ENCODE measurements around the gene NCAPD2.
"Not testable (repeated sequence)": the region's sequence is repeated elsewhere in the genome, so short reads cannot be mapped to it uniquely, and the experiment has no call there.

DNA sequence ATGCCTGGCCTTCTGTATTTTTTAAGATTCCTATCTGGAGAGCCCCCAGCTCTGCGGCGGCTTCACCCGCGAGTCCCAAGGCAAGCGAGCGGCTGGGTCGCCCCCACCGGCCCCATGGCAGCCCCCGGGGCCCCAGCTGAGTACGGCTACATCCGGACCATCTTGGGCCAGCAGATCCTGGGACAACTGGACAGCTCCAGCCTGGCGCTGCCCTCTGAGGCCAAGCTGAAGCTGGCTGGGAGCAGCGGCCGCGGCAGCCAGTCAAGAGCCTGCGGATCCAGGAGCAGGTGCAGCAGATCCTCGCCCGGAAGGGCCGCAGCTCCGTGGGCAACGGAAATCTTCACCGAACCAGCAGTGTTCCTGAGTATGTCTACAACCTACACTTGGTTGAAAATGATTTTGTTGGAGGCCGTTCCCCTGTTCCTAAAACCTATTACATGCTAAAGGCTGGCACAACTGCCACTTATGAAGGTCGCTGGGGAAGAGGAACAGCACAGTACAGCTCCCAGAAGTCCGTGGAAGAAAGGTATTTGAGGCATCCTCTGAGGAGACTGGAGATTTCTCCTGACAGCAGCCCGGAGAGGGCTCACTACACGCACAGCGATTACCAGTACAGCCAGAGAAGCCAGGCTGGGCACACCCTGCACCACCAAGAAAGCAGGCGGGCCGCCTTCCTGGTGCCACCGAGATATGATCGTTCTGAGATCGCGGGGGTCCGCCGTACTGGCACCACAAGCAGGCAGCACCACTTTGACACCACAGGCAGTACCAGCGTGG lies 16.1 kb upstream of the NCAPD2 start:
- TF ChIP-seq CTCF, POLR2A (IDR thresholded peaks at IDR 0.05): not testable (repeated sequence)
